RWPE2 (cell line): ENCODE results near the gene TRPM8.
"Not testable (repeated sequence)": the region's sequence is repeated elsewhere in the genome, so short reads cannot be mapped to it uniquely, and the experiment has no call there.

Experiments used
- ATAC-seq: fragments of 200-7000 bp; cut with Tn5 transposase; 3 replicates; pipeline ENCODE4 v1.9.1; 2021; ENCODE audit warnings: low read depth
- DNase-seq: peaks from one replicate; pipeline ENCODE4 v3.0.0-alpha.2; 2020; ENCODE audit warnings: low spot score
- H3K27ac ChIP-seq: fragments of 450-650 bp; 2 replicates; pipeline ENCODE4 v1.5.1; 2017; ENCODE audit warnings: mild to moderate bottlenecking; ENCODE audit not compliant: poor library complexity, severe bottlenecking
- H3K27me3 ChIP-seq: fragments of 250-450 bp; sonication (Bioruptor Pico); 2 replicates; pipeline ENCODE4 v1.5.1; 2021; ENCODE audit warnings: mild to moderate bottlenecking, moderate library complexity; ENCODE audit not compliant: insufficient read depth, poor library complexity, severe bottlenecking
- H3K36me3 ChIP-seq: fragments of 250-450 bp; sonication (Bioruptor Pico); 2 replicates; pipeline ENCODE4 v1.5.1; 2020; ENCODE audit warnings: low read depth, mild to moderate bottlenecking, moderate library complexity
- H3K4me1 ChIP-seq: fragments of 250-450 bp; sonication (Bioruptor Pico); 2 replicates; pipeline ENCODE4 v1.5.1; 2021; ENCODE audit warnings: mild to moderate bottlenecking, moderate library complexity; ENCODE audit not compliant: insufficient read depth, poor library complexity, severe bottlenecking
- H3K4me3 ChIP-seq: fragments of 250-450 bp; sonication (Bioruptor Pico); 2 replicates; pipeline ENCODE4 v1.5.1; 2021; ENCODE audit warnings: mild to moderate bottlenecking, moderate library complexity; ENCODE audit not compliant: severe bottlenecking
- H3K9me3 ChIP-seq: fragments of 250-450 bp; sonication (Bioruptor Pico); 2 replicates; pipeline ENCODE4 v1.5.1; 2021; ENCODE audit warnings: mild to moderate bottlenecking, moderate library complexity; ENCODE audit not compliant: severe bottlenecking
- CTCF ChIP-seq: fragments of 450-650 bp; IDR thresholded peaks from one replicate; pipeline ENCODE4 v1.5.1; 2017; ENCODE audit warnings: mild to moderate bottlenecking, moderate library complexity; ENCODE audit not compliant: poor library complexity, severe bottlenecking

TRPM8 gene

GRCh38 chr2:233892793-233893192 lies 24.4 kb upstream of the TRPM8 start:
- DNase-seq (no peak), ATAC-seq (no peak)
- H3K36me3 ChIP-seq = no peaks in the 10 kb centered on the region
- H3K4me1 ChIP-seq = no peaks in the 10 kb centered on the region
- no peaks in the 10 kb centered on the region for H3K27me3 ChIP-seq
- no peak overlapping the region for H3K27ac ChIP-seq
- no peak overlapping the region for H3K4me3 ChIP-seq
- no peak for TF ChIP-seq CTCF
- H3K9me3 ChIP-seq = no peaks in the 10 kb centered on the region

GRCh38 chr2:233896253-233896652 lies 20.9 kb upstream of the TRPM8 start:
- not testable (repeated sequence) for H3K4me3 ChIP-seq, H3K9me3 ChIP-seq, H3K4me1 ChIP-seq, H3K27ac ChIP-seq, DNase-seq, H3K27me3 ChIP-seq, H3K36me3 ChIP-seq, ATAC-seq

- DNase-seq (no peak), ATAC-seq (no peak)
- Histone ChIP-seq H3K9me3 (no peaks in the 10 kb centered on the region), H3K4me1 (no peaks in the 10 kb centered on the region), H3K36me3 (no peaks in the 10 kb centered on the region), H3K4me3 (no peak overlapping the region), H3K27me3 (peaks cover 4% of the 10 kb centered on the region), H3K27ac (no peak overlapping the region)
- no peak for TF ChIP-seq CTCF
Observed at GRCh38 chr2:233901367-233901766, 15.8 kb upstream of the TRPM8 start.

- Histone ChIP-seq H3K9me3 (no peaks in the 10 kb centered on the region), H3K27me3 (peaks cover 4% of the 10 kb centered on the region), H3K4me3 (no peak overlapping the region), H3K4me1 (no peaks in the 10 kb centered on the region), H3K27ac (no peak overlapping the region), H3K36me3 (no peaks in the 10 kb centered on the region)
- TF ChIP-seq CTCF = no peak
- DNase-seq = no peak
- no peak for ATAC-seq
Observed at GRCh38 chr2:233901884-233902283, 15.3 kb upstream of the TRPM8 start.

GRCh38 chr2:233905945-233906344 lies 11.2 kb upstream of the TRPM8 start:
- no peak for DNase-seq
- Histone ChIP-seq H3K27me3 (no peaks in the 10 kb centered on the region), H3K9me3 (no peaks in the 10 kb centered on the region), H3K4me1 (no peaks in the 10 kb centered on the region), H3K27ac (no peak overlapping the region), H3K4me3 (no peak overlapping the region), H3K36me3 (no peaks in the 10 kb centered on the region)
- TF ChIP-seq CTCF = no peak
- ATAC-seq = no peak
